Suppressor macrophage treated with lipopolysaccharide for 1 hour (primary cell): ENCODE results near the gene TGM6.

Experiments
- DNase-seq, 3 donors: peaks; one replicate each; pipeline ENCODE4 v3.0.0-alpha.2; 2020 to 2022

The TGM6 gene

DNA sequence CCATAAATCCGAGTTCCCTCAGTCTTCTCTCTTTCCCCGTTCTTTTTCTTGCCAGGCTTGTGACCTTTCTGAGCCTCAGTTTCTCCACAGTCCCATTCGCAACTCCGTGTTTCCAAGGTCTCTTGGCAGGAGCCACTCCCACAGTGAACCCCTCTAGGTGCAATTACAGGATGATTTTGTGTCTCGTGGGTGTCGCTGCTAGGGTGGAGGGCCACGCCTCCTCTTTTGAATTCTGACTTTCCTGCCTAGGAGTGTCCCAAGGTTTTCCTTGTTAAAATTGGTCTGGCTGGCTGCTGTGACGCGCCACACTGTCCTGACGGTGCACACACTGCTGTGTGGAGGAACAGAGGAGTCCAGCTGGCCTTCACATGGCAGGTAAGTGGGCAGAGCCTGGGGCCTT lies at the start of gene TGM6:
TSS of gene TGM6 (plus strand) at position 301 of the 400 bp plus-strand sequence. CDS start at position 369, 68 bp downstream.
- no peak for DNase-seq

DNA sequence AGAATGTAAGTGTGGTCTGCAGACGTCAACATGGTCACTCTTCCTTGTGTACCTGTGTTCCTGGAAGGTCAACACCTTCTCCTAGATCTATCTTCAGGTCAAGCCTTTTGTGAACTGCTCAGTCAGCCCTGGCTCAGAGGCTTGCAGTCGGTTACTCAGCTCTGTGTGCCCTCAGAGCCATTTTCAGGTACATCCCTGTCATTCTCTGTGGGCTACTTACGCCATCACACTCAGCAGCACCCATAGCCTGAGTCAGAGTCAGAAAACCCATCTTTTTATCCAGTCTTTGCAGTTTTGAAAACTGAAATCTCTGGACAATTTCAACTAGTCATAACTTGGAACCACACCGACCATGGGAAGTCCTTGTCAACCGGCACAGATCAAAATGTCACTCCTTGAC lies 49.6 kb upstream of the TGM6 start:
- peak in 2 of 3 donors; percentile 39 to 52 for DNase-seq

GRCh38 chr20:2331901-2332565 lies 48.7 kb upstream of the TGM6 start:
- no peak for DNase-seq

- DNase-seq: no peak
Observed at GRCh38 chr20:2332711-2333110, 48.0 kb upstream of the TGM6 start.

GRCh38 chr20:2333821-2334220 lies 46.9 kb upstream of the TGM6 start:
- no peak for DNase-seq

GRCh38 chr20:2335096-2335870 lies 45.4 kb upstream of the TGM6 start:
- DNase-seq: no peak

DNA sequence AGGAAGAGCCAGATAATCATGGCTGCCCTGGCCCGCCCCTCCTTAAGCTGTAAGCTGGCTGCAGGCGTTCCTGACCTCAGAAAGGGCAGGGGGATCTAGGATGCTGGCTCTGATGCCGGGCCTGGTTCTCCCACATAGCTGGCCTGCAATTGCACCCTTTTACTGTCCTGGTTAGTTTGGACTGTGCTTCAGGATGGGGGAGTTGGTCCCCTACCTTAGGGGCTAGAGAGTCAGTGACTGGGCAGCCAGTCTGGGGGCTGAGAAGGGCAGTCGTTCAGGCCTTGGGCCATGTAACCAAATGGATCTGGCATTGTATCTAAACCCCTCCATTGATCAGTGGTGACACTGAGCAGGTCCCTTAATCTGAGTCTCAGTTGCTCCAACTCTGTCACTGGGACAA lies 44.2 kb upstream of the TGM6 start:
- DNase-seq: no peak

DNA sequence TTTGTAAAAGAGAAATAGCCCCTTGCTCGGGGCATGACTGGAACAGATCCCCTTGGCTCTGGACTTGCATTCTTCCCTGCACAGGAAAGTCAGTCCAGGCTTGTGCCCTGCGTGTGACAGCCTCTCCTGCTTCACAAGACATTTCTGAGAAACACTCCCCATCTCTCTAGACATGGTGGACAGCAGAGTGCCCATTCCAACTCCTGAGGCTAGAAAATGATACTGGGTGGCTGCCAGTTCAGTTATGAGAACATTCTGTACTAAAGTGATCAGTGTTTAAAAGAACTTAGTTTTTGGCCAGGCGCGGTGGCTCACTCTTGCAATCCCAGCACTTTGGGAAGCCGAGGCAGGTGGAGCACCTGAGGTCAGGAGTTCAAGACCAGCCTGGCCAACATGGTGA lies 43.6 kb upstream of the TGM6 start:
- no peak for DNase-seq

- DNase-seq: peak; percentile 52 to 63 (median 56)
Observed at GRCh38 chr20:2338411-2339066, 42.2 kb upstream of the TGM6 start.

GRCh38 chr20:2340136-2340535 lies 40.6 kb upstream of the TGM6 start:
- no peak for DNase-seq

GRCh38 chr20:2340823-2341222 lies 39.9 kb upstream of the TGM6 start:
- no peak for DNase-seq

- DNase-seq: no peak
Observed at GRCh38 chr20:2341336-2341735, 39.4 kb upstream of the TGM6 start.

GRCh38 chr20:2342243-2342642 lies 38.5 kb upstream of the TGM6 start:
- DNase-seq: no peak

DNA sequence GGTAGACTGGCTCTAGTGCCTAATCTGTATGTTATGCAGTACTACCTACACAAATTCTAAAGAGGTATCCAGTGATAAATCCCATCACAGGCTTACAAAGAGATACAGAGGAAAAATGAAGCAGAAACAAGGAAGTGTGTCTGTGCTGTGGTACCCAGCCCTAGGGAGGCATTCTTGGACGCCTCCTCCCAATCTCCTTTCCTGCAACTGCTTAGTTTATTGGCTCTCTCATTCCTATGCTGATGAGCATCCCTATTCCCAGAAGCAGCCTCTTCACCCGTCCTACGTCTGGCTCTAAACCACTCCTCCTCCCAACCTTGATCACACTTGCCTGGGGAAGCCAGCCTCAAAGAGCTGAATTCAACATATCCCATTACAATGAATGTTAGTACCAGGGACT lies 34.5 kb upstream of the TGM6 start:
- no peak for DNase-seq

GRCh38 chr20:2348336-2348735 lies 32.4 kb upstream of the TGM6 start:
- no peak for DNase-seq

- DNase-seq: no peak
Observed at GRCh38 chr20:2349801-2350200, 30.9 kb upstream of the TGM6 start.

DNA sequence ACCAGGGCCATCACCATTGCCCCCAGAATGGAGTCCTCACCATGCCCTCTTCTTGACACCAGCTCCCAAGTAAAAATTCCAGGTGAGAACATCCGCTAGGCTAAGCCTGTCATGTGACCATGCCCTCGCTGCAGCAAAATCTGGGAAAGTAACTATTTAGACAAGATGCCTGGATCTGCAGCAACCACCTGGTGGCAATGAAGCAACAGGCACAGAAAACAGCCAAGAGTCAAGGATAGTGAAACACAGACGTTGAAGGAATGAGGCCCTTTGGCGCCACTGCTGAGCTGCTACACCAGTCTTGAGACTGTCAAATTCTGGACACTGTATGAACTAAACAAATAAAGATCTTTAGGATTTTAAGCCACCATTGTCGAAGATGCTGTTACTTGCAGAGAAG lies 30.1 kb upstream of the TGM6 start:
- no peak for DNase-seq

DNA sequence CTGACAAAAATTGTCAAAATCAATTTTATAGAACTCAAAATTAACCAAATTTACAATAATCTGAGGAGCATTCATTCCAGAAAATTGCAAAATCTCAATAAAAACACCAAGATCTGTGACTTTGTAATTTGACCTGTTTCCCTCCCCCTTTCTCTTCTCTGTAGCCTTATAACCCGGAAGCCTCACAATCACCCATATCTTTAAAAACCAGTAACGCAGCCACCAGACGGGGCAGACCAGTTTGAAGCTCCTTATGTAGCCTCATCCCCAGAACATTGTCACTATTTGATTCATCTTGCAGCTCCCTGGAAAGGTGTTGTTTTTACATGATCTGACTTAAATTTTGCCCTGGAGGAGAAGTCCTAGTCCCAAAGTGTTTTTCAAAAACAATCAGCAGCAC lies 27.5 kb upstream of the TGM6 start:
- no peak for DNase-seq

- DNase-seq: no peak
Observed at GRCh38 chr20:2357114-2357513, 23.6 kb upstream of the TGM6 start.

DNA sequence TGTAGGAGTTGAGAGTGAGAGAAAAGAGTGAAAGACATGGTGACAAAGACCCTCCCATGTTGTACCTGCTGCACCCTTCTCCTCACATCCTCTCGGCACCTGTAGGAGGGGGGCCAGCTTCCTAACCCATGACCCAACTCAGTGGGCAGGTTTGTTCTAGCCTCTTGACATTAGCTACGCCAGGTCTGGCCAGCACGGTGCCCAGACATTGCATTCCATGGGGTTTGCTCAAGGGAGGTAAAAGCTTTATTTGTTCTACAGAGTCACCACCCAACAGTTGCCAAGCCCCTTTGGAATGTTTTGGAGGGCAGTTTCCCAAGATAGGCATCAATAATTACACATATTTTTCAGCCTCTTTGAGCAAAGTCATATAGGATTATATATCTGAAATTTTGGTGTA lies 22.7 kb upstream of the TGM6 start:
- no peak for DNase-seq

DNA sequence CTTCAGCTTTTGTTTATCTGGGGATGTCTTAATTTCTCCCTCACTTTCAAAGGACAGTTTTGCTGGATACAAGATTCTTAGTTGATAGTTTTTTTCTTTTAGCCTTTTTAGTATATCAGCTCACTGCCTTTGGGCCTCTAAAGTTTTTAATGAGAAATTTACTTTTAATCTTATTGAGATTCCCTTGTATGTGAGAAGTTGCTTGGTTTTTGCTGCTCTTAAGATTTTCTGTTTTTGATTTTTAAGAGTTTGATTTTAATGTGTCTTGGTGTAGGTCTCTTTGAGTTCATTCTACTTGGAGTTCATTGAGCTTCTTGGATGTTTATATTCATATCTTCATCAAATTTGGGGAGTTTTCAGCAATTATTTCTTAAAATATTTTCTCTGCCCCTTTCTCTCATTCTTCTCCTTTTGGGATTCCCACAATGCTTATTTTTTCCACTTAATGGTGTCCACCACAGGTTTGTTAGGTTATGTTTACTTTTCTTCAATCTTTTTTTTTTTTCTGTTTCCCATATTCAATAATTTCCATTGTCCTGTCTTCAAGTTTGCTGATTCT lies 19.6 kb upstream of the TGM6 start:
- no peak for DNase-seq

DNA sequence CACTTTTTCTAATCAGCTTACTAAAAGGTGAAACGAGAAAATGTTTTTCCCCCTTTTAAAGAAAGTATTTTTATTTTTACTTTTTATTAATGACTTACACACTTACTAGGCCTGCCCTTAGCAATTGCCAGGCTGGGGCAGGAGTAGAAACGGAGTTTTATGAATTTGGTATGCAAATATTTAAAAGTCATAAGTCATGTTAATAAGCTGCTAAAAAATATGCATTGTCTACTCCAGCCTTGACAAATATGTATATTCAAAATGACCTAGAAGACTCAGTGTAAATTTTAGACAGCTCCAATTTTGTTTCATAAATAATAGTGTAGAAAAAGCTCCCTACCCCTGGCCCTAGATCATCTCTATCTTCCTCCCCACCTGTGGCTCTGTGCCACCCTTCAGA lies 17.5 kb upstream of the TGM6 start:
- no peak for DNase-seq

DNA sequence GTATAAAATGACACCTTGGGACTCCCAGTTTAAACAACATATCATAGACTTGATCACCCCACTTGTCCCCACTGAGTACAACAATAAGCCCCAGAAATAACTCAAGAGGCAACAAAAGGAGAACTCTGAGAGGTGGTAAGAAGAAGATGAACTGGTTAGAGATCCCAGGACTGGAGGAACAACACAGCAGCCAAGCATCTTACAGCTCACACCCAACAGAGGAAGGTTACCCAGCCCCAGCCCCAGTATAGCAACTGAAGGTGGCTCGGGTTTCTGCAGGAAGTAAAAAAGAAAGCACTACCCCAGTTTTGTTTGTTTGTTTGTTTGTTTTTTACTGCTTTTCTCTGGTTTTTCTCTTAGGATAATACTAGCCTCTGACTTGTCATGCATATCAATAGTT lies 17.1 kb upstream of the TGM6 start:
- no peak for DNase-seq

- no peak for DNase-seq
Observed at GRCh38 chr20:2364044-2364443, 16.7 kb upstream of the TGM6 start.
